ENCODE data around the gene SLC2A1. TPM values are rescaled to one million over a fixed set of nuclear protein-coding genes. Genes with fewer than 3 reads are reported as not detected.

SLC2A1 gene
- total and polyA plus RNA-seq, 12 donors = 4.6 to 123 (median 24.3) TPM

GRCh38 chr1:42957880-42958487 is 684 bp downstream of the SLC2A1 start:
- H3K27ac ChIP-seq = peak overlapping the region in 4 of 5 donors; percentile 12 to 93 (median 80)
- WGBS, 4 donors = 1 to 7% (median 1%) methylated on average over 3 to 72 of the region's 72 CpGs; no CpG with 5 or more reads in 1 of the 4 donors
- intact Hi-C loops (cut with DNase I) = no loop called here

GRCh38 chr1:42957229-42957879 is 1.3 kb downstream of the SLC2A1 start:
- WGBS, 4 donors = 48 to 55% (median 52%) methylated on average over 24 to 26 of the region's 26 CpGs
- no peak for DNase-seq
- H3K4me3 ChIP-seq = peak overlapping the region; percentile 27 to 79 (median 52)
- no peaks in the 10 kb centered on the region for H3K36me3 ChIP-seq (replicated peaks in 1 of 2)
- intact Hi-C loops (cut with DNase I) = no loop called here
- H3K4me1 ChIP-seq (replicated peaks in 1 of 2) = peaks cover 0 to 15% of the 10 kb centered on the region in 2 donors
- TF ChIP-seq POLR2A (IDR thresholded peaks at IDR 0.05) = no peak
- TF ChIP-seq CTCF (IDR thresholded peaks at IDR 0.05) = no peak
- H3K27ac ChIP-seq = peak overlapping the region in 3 of 5 donors; percentile 12 to 93 (median 89)
- no peaks in the 10 kb centered on the region for H3K27me3 ChIP-seq
- H3K9me3 ChIP-seq (replicated peaks in 1 of 3) = no peaks in the 10 kb centered on the region

More at GRCh38 chr1:42957880-42958487, 684 bp downstream of the SLC2A1 start:
- Histone ChIP-seq H3K9me3 (replicated peaks in 1 of 3) (no peaks in the 10 kb centered on the region), H3K36me3 (replicated peaks in 1 of 2) (no peaks in the 10 kb centered on the region), H3K27me3 (no peaks in the 10 kb centered on the region), H3K4me3 (peak overlapping the region; percentile 27 to 79 (median 52)), H3K4me1 (replicated peaks in 1 of 2) (peaks cover 0 to 15% of the 10 kb centered on the region in 2 donors)
- no peak for TF ChIP-seq CTCF (IDR thresholded peaks at IDR 0.05)
- TF ChIP-seq POLR2A (IDR thresholded peaks at IDR 0.05) = no peak
- peak in 6 of 7 donors; percentile 39 to 73 (median 52) for DNase-seq

GRCh38 chr1:42956739-42957138 is 1.9 kb downstream of the SLC2A1 start:
- Histone ChIP-seq H3K9me3 (replicated peaks in 1 of 3) (no peaks in the 10 kb centered on the region), H3K36me3 (replicated peaks in 1 of 2) (no peaks in the 10 kb centered on the region), H3K4me1 (replicated peaks in 1 of 2) (peaks cover 0 to 15% of the 10 kb centered on the region in 2 donors), H3K4me3 (no peak overlapping the region), H3K27me3 (no peaks in the 10 kb centered on the region), H3K27ac (peak overlapping the region in 1 of 5 donors; percentile 6)
- no peak for TF ChIP-seq POLR2A (IDR thresholded peaks at IDR 0.05)
- TF ChIP-seq CTCF (IDR thresholded peaks at IDR 0.05) = no peak
- intact Hi-C loops (cut with DNase I) = no loop called here
- WGBS, 4 donors = 82 to 94% (median 91%) methylated on average over 3 of the region's 3 CpGs
- no peak for DNase-seq

GRCh38 chr1:42955311-42956063 is 3.2 kb downstream of the SLC2A1 start:
- no peak for DNase-seq
- Histone ChIP-seq H3K4me3 (no peak overlapping the region), H3K36me3 (replicated peaks in 1 of 2) (no peaks in the 10 kb centered on the region), H3K27me3 (no peaks in the 10 kb centered on the region), H3K27ac (no peak overlapping the region), H3K9me3 (replicated peaks in 1 of 3) (no peaks in the 10 kb centered on the region), H3K4me1 (replicated peaks in 1 of 2) (peaks cover 0 to 15% of the 10 kb centered on the region in 2 donors)
- intact Hi-C loops (cut with DNase I) = no loop called here
- TF ChIP-seq POLR2A (IDR thresholded peaks at IDR 0.05) = no peak
- no peak for TF ChIP-seq CTCF (IDR thresholded peaks at IDR 0.05)
- 83 to 88% (median 84%) methylated on average over 15 to 16 of the region's 16 CpGs for WGBS, 4 donors
